ENCODE measurements around the gene MIR17HG.

Gene MIR17HG

GRCh38 chr13:91369441-91369831 is 21.9 kb downstream of the MIR17HG start:
- DNase-seq, result no peak

- DNase-seq, result no peak
Observed at GRCh38 chr13:91370501-91370900, 23.0 kb downstream of the MIR17HG start.

GRCh38 chr13:91372911-91373310 is 25.4 kb downstream of the MIR17HG start:
- no peak for DNase-seq

GRCh38 chr13:91375116-91375729 is 27.7 kb downstream of the MIR17HG start:
- no peak for DNase-seq

- no peak for DNase-seq
Observed at GRCh38 chr13:91381371-91381770, 33.9 kb downstream of the MIR17HG start.

GRCh38 chr13:91383836-91384235 is 36.3 kb downstream of the MIR17HG start:
- DNase-seq, result no peak

GRCh38 chr13:91384896-91385295 is 37.4 kb downstream of the MIR17HG start:
- DNase-seq, result no peak

GRCh38 chr13:91389186-91389585 is 41.7 kb downstream of the MIR17HG start:
- DNase-seq, result no peak

- DNase-seq, result no peak
Observed at GRCh38 chr13:91397595-91397994, 50.1 kb downstream of the MIR17HG start.

GRCh38 chr13:91398413-91399188 is 51.1 kb downstream of the MIR17HG start, which contains the start of gene GPC5:
GPC5 (plus strand) TSS chr13:91398621.
- peak; percentile 45 for DNase-seq

- DNase-seq, result no peak
Observed at GRCh38 chr13:91399189-91400062, 51.9 kb downstream of the MIR17HG start.

- DNase-seq, result no peak
Observed at GRCh38 chr13:91400063-91400399, 52.5 kb downstream of the MIR17HG start.

- no peak for DNase-seq
Observed at GRCh38 chr13:91400671-91401070, 53.2 kb downstream of the MIR17HG start.

GRCh38 chr13:91401920-91402319 is 54.4 kb downstream of the MIR17HG start:
- no peak for DNase-seq
